ENCODE measurements around the gene COX7B2. TPM values are rescaled to one million over a fixed set of nuclear protein-coding genes. Genes with fewer than 3 reads are reported as not detected.

Gene COX7B2
- total RNA-seq, 2 donors from 2014 or later, result 5.8 TPM; not detected in 1

GRCh38 chr4:46817806-46818205 lies 91.2 kb downstream of the COX7B2 start:
- H3K27me3 ChIP-seq (replicated peaks; ENCODE audit: insufficient read depth), result no peaks in the 10 kb centered on the region
- H3K4me1 ChIP-seq (replicated peaks), result no peaks in the 10 kb centered on the region
- no peaks in the 10 kb centered on the region for H3K36me3 ChIP-seq
- no peak overlapping the region for H3K27ac ChIP-seq
- intact Hi-C loops (cut with DNase I), result no loop called here
- WGBS, result 86% methylated on average over 1 of the region's 1 CpG
- TF ChIP-seq POLR2AphosphoS5 (IDR thresholded peaks at IDR 0.05), result no peak
- no peak for DNase-seq (ENCODE audit: low spot score)
- no peak overlapping the region for H3K4me3 ChIP-seq
- H3K9me3 ChIP-seq, result no peaks in the 10 kb centered on the region

GRCh38 chr4:46804781-46805413 lies 104.1 kb downstream of the COX7B2 start:
- no peaks in the 10 kb centered on the region for H3K4me1 ChIP-seq (replicated peaks)
- H3K9me3 ChIP-seq, result no peaks in the 10 kb centered on the region
- no peak overlapping the region for H3K4me3 ChIP-seq
- no peak overlapping the region for H3K27ac ChIP-seq
- intact Hi-C loops (cut with DNase I), result no loop called here
- no peaks in the 10 kb centered on the region for H3K36me3 ChIP-seq
- WGBS, result 94% methylated on average over 23 of the region's 24 CpGs
- no peaks in the 10 kb centered on the region for H3K27me3 ChIP-seq (replicated peaks; ENCODE audit: insufficient read depth)
- no peak for TF ChIP-seq POLR2AphosphoS5 (IDR thresholded peaks at IDR 0.05)
- TF ChIP-seq POLR2A (IDR thresholded peaks at IDR 0.05), result no peak
- no peak for TF ChIP-seq CTCF (IDR thresholded peaks at IDR 0.05)
- DNase-seq (ENCODE audit: low spot score), result no peak

- Histone ChIP-seq H3K36me3 (no peaks in the 10 kb centered on the region), H3K27me3 (replicated peaks; ENCODE audit: insufficient read depth) (no peaks in the 10 kb centered on the region), H3K4me1 (replicated peaks) (no peaks in the 10 kb centered on the region), H3K4me3 (no peak overlapping the region), H3K9me3 (no peaks in the 10 kb centered on the region), H3K27ac (no peak overlapping the region)
- DNase-seq (ENCODE audit: low spot score), result no peak
- WGBS, result 36% methylated on average over 6 of the region's 6 CpGs
- intact Hi-C loops (cut with DNase I), result no loop called here
- no peak for TF ChIP-seq POLR2A (IDR thresholded peaks at IDR 0.05)
- no peak for TF ChIP-seq CTCF (IDR thresholded peaks at IDR 0.05)
- no peak for TF ChIP-seq POLR2AphosphoS5 (IDR thresholded peaks at IDR 0.05)
Measured at GRCh38 chr4:46793036-46793435, 116.0 kb downstream of the COX7B2 start.

- intact Hi-C loops (cut with DNase I), result no loop called here
- H3K4me1 ChIP-seq (replicated peaks), result no peaks in the 10 kb centered on the region
- TF ChIP-seq CTCF (IDR thresholded peaks at IDR 0.05) (no peak), POLR2AphosphoS5 (IDR thresholded peaks at IDR 0.05) (no peak), POLR2A (IDR thresholded peaks at IDR 0.05) (no peak)
- H3K27me3 ChIP-seq (replicated peaks; ENCODE audit: insufficient read depth), result no peaks in the 10 kb centered on the region
- H3K36me3 ChIP-seq, result no peaks in the 10 kb centered on the region
- H3K9me3 ChIP-seq, result no peaks in the 10 kb centered on the region
- no peak for DNase-seq (ENCODE audit: low spot score)
- no peak overlapping the region for H3K4me3 ChIP-seq
- 95% methylated on average over 25 of the region's 25 CpGs for WGBS
- no peak overlapping the region for H3K27ac ChIP-seq
Measured at GRCh38 chr4:46781434-46782092, 127.5 kb downstream of the COX7B2 start.

- no peak for DNase-seq (ENCODE audit: low spot score)
Measured at GRCh38 chr4:46765465-46765864, 143.6 kb downstream of the COX7B2 start.

More at GRCh38 chr4:46765465-46765864, 143.6 kb downstream of the COX7B2 start:
- no peaks in the 10 kb centered on the region for H3K36me3 ChIP-seq
- H3K4me3 ChIP-seq, result no peak overlapping the region
- H3K27me3 ChIP-seq (replicated peaks; ENCODE audit: insufficient read depth), result no peaks in the 10 kb centered on the region
- no peak overlapping the region for H3K27ac ChIP-seq
- H3K4me1 ChIP-seq (replicated peaks), result no peaks in the 10 kb centered on the region
- TF ChIP-seq POLR2A (IDR thresholded peaks at IDR 0.05) (no peak), POLR2AphosphoS5 (IDR thresholded peaks at IDR 0.05) (no peak), CTCF (IDR thresholded peaks at IDR 0.05) (no peak)
- no peaks in the 10 kb centered on the region for H3K9me3 ChIP-seq
- intact Hi-C loops (cut with DNase I), result no loop called here
- WGBS, result 97% methylated on average over 2 of the region's 2 CpGs
